GM12864 (cell line): Measurements from ENCODE around the gene NUDT3.

Source experiments
- DNase-seq: peaks from one replicate; pipeline ENCODE4 v3.0.0-alpha.2; 2011; ENCODE audit warnings: low read depth
- H3K4me3 ChIP-seq: 2 replicates; pipeline ENCODE4 v1.5.1; 2011; ENCODE audit warnings: mild to moderate bottlenecking, low read depth, low read length, control low read depth
- CTCF ChIP-seq: IDR thresholded peaks from 2 replicates; pipeline ENCODE4 v1.5.1; 2011; ENCODE audit warnings: low read depth, mild to moderate bottlenecking, moderate library complexity, low read length, control low read depth, inconsistent platforms; ENCODE audit errors: missing control alignments

NUDT3 gene

GRCh38 chr6:34301408-34301807, 91.1 kb downstream of the NUDT3 start:
- no peak for DNase-seq
- H3K4me3 ChIP-seq: no peak overlapping the region

DNA sequence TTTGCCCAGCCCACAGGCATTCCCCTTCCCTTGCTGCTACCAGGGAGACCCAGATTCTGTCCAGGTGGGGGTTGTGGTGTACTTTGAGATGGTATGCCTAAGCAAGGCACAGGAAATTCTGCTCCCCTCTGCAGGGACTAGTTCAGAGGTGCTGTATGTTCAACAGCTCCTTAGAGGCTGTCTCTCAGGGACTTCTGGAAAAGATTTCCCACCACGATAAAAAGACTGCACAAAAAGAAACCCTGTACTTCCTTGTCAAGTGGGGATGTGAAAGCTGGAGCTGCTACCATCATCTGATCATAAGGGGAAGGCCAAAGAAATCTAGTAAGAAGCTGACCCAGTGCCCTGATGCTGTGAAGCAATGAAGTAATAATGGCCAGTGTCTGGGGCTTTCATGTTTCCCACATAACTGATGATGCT, 92.1 kb downstream of the NUDT3 start:
- TF ChIP-seq CTCF: no peak
- DNase-seq: no peak
- H3K4me3 ChIP-seq: no peak overlapping the region

More at GRCh38 chr6:34301408-34301807, 91.1 kb downstream of the NUDT3 start:
- no peak for TF ChIP-seq CTCF

GRCh38 chr6:34298941-34299340, 93.5 kb downstream of the NUDT3 start:
- no peak for TF ChIP-seq CTCF
- no peak for DNase-seq
- no peak overlapping the region for H3K4me3 ChIP-seq

GRCh38 chr6:34295721-34296120, 96.7 kb downstream of the NUDT3 start:
- TF ChIP-seq CTCF: no peak
- peak; percentile 86 for DNase-seq
- H3K4me3 ChIP-seq: no peak overlapping the region; the same call in 1 of the 2 replicates

GRCh38 chr6:34292954-34293353, 99.5 kb downstream of the NUDT3 start:
- no peak overlapping the region for H3K4me3 ChIP-seq
- no peak for TF ChIP-seq CTCF
- no peak for DNase-seq

- no peak for TF ChIP-seq CTCF
- no peak for DNase-seq
- no peak overlapping the region for H3K4me3 ChIP-seq
Observed at GRCh38 chr6:34289137-34289536, 103.3 kb downstream of the NUDT3 start.

DNA sequence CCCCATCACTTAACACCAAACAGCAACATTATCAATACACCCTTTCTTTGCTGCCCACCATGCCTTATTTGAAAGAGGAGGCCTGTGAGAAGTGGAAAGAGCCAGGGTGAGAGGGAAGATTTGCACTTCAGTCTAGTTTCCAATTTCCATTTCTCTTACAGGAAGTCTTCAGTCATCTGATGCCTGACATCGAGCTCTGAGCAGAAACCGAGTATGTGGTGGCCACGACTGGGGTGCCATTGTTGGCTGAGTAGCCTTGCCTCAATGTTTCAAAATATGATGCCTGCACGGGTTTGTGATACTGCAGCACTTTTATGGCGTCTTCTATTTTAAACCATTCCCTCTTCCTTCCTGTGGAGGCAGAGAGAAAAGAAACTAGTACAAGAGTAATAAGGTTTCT, 103.9 kb downstream of the NUDT3 start:
- TF ChIP-seq CTCF: no peak
- peak; percentile 55 for DNase-seq
- H3K4me3 ChIP-seq: no peak overlapping the region
